ENCODE data around the gene FGR. TPM values are rescaled to one million over a fixed set of nuclear protein-coding genes. Genes with fewer than 3 reads are reported as not detected.
A peak's percentile ranks its signal among the peaks of the same experiment; 100 is the strongest.

The FGR gene
- total and polyA plus RNA-seq, 8 donors: 3.1 to 126 (median 4.7) TPM

- H3K27ac ChIP-seq: no peak overlapping the region
- no peak for ATAC-seq
- no peaks in the 10 kb centered on the region for H3K4me1 ChIP-seq
- H3K9me3 ChIP-seq: peaks cover 0 to 28% of the 10 kb centered on the region in 2 donors
- no peak for DNase-seq
- no peaks in the 10 kb centered on the region for H3K36me3 ChIP-seq
- no peak for TF ChIP-seq CTCF (IDR thresholded peaks at IDR 0.05)
- no peaks in the 10 kb centered on the region for H3K27me3 ChIP-seq
- intact Hi-C loops (cut with DNase I): no loop called here
- H3K4me3 ChIP-seq: no peak overlapping the region
Measured at GRCh38 chr1:27678747-27679146, 43.8 kb upstream of the FGR start.

- H3K9me3 ChIP-seq: peaks cover 0 to 17% of the 10 kb centered on the region in 2 donors
- H3K27me3 ChIP-seq: no peaks in the 10 kb centered on the region
- no peaks in the 10 kb centered on the region for H3K36me3 ChIP-seq
- ATAC-seq (no peak), DNase-seq (no peak)
- H3K4me3 ChIP-seq: no peak overlapping the region
- TF ChIP-seq CTCF (IDR thresholded peaks at IDR 0.05): no peak
- intact Hi-C loops (cut with DNase I): no loop called here
- H3K4me1 ChIP-seq: peaks cover 12 to 13% of the 10 kb centered on the region in 2 donors
- no peak overlapping the region for H3K27ac ChIP-seq
Measured at GRCh38 chr1:27676410-27676809, 41.4 kb upstream of the FGR start.

GRCh38 chr1:27672750-27673112, 37.7 kb upstream of the FGR start:
- intact Hi-C loops (cut with DNase I): no loop called here
- H3K27ac ChIP-seq: peak overlapping the region; percentile 78 to 85
- ATAC-seq (no peak), DNase-seq (no peak)
- H3K4me1 ChIP-seq: peaks cover 15 to 45% of the 10 kb centered on the region in 2 donors
- peak overlapping the region; percentile 34 to 69 for H3K4me3 ChIP-seq
- peaks cover 0 to 9% of the 10 kb centered on the region in 2 donors for H3K36me3 ChIP-seq
- no peaks in the 10 kb centered on the region for H3K27me3 ChIP-seq
- no peaks in the 10 kb centered on the region for H3K9me3 ChIP-seq
- TF ChIP-seq CTCF (IDR thresholded peaks at IDR 0.05): no peak

GRCh38 chr1:27671964-27672749, 37.2 kb upstream of the FGR start, which contains the start of gene IFI6:
IFI6 (minus strand) TSS chr1:27672192; CDS start chr1:27669314, 2,878 bp downstream.
- DNase-seq: peak; percentile 86 to 97 (median 91)
- peak; percentile 23 to 62 for TF ChIP-seq CTCF (IDR thresholded peaks at IDR 0.05)
- Histone ChIP-seq H3K9me3 (no peaks in the 10 kb centered on the region), H3K27ac (peak within 1 kb of the TSS; percentile 78 to 85), H3K27me3 (no peaks in the 10 kb centered on the region), H3K4me3 (peak within 1 kb of the TSS; percentile 34 to 69), H3K36me3 (peaks cover 0 to 15% of the 10 kb centered on the region in 2 donors), H3K4me1 (peaks cover 15 to 49% of the 10 kb centered on the region in 2 donors)
- intact Hi-C loops (cut with DNase I): no loop called here
- peak; percentile 96 for ATAC-seq

GRCh38 chr1:27669876-27670275, 34.9 kb upstream of the FGR start:
- peaks cover 15 to 53% of the 10 kb centered on the region in 2 donors for H3K4me1 ChIP-seq
- ATAC-seq (no peak), DNase-seq (no peak)
- H3K27me3 ChIP-seq: no peaks in the 10 kb centered on the region
- no peaks in the 10 kb centered on the region for H3K9me3 ChIP-seq
- H3K36me3 ChIP-seq: peaks cover 0 to 32% of the 10 kb centered on the region in 2 donors
- H3K4me3 ChIP-seq: peak overlapping the region in 1 of 2 donors; percentile 69
- intact Hi-C loops (cut with DNase I): loop anchor here in 1 of 2 donors (10.0 kb wide), 1 partner anchor 265 kb away; no protein-coding TSS in a partner anchor
- no peak overlapping the region for H3K27ac ChIP-seq
- no peak for TF ChIP-seq CTCF (IDR thresholded peaks at IDR 0.05)
